H9 (cell line): ENCODE results near the gene ZFP28. TPM values are rescaled to one million over a fixed set of nuclear protein-coding genes. Genes with fewer than 3 reads are reported as not detected.

Experiments
- DNase-seq: peaks from one replicate; pipeline ENCODE4 v3.0.0-alpha.2; 2017
- H2AFZ ChIP-seq: one replicate; pipeline ENCODE4 v1.6.1; 2013; ENCODE audit warnings: mild to moderate bottlenecking, low read length, control low read depth, moderate library complexity
- H2AK5ac ChIP-seq: 2 replicates; pipeline ENCODE4 v1.6.1; 2013; ENCODE audit warnings: low read length, control low read depth, mixed read lengths; ENCODE audit not compliant: insufficient read length
- H2BK120ac ChIP-seq: one replicate; pipeline ENCODE4 v1.6.1; 2013; ENCODE audit warnings: low read depth, mild to moderate bottlenecking, low read length, control low read depth, inconsistent platforms; ENCODE audit not compliant: poor library complexity, severe bottlenecking
- H2BK12ac ChIP-seq: 2 replicates; pipeline ENCODE4 v1.6.1; 2013; ENCODE audit warnings: low read length, control low read depth, mixed read lengths, low read depth; ENCODE audit not compliant: insufficient read length
- H2BK15ac ChIP-seq: 2 replicates; pipeline ENCODE4 v1.6.1; 2013; ENCODE audit warnings: low read depth, low read length, control low read depth
- H2BK20ac ChIP-seq: one replicate; pipeline ENCODE4 v1.6.1; 2013; ENCODE audit warnings: low read depth, mild to moderate bottlenecking, low read length, control low read depth, inconsistent platforms; ENCODE audit not compliant: poor library complexity, severe bottlenecking
- H2BK5ac ChIP-seq: 2 replicates; pipeline ENCODE4 v1.6.1; 2013; ENCODE audit warnings: low read length, control low read depth, mixed read lengths; ENCODE audit not compliant: insufficient read length
- H3K14ac ChIP-seq: 2 replicates; pipeline ENCODE4 v1.6.1; 2013; ENCODE audit warnings: low read length, control low read depth; ENCODE audit not compliant: insufficient read depth
- H3K18ac ChIP-seq: 2 replicates; pipeline ENCODE4 v1.6.1; 2013; ENCODE audit warnings: low read depth, mild to moderate bottlenecking, mixed read lengths, low read length, control low read depth; ENCODE audit not compliant: insufficient read length
- H3K23ac ChIP-seq: 2 replicates; pipeline ENCODE4 v1.6.1; 2013; ENCODE audit warnings: low read length, control low read depth, mixed read lengths, low read depth; ENCODE audit not compliant: insufficient read length
- H3K23me2 ChIP-seq: 2 replicates; pipeline ENCODE4 v1.6.1; 2013; ENCODE audit warnings: low read depth, mild to moderate bottlenecking, mixed read lengths, low read length, control low read depth; ENCODE audit not compliant: insufficient read length, poor library complexity, severe bottlenecking
- H3K27ac ChIP-seq: 2 replicates; pipeline ENCODE4 v1.5.1; 2013; ENCODE audit warnings: low read length, control low read depth, mixed read lengths, low read depth; ENCODE audit not compliant: insufficient read length
- H3K27me3 ChIP-seq: 2 replicates; pipeline ENCODE4 v1.6.1; 2013; ENCODE audit warnings: low read length, control low read depth, inconsistent platforms; ENCODE audit not compliant: insufficient read depth
- H3K4ac ChIP-seq: 2 replicates; pipeline ENCODE4 v1.6.1; 2013; ENCODE audit warnings: low read depth, mild to moderate bottlenecking, control low read depth, inconsistent platforms, low read length, moderate library complexity
- H3K4me1 ChIP-seq: 2 replicates; pipeline ENCODE4 v1.6.1; 2013; ENCODE audit warnings: low read length, control low read depth, inconsistent platforms; ENCODE audit not compliant: insufficient read depth
- H3K4me2 ChIP-seq: 2 replicates; pipeline ENCODE4 v1.6.1; 2013; ENCODE audit warnings: low read length, control low read depth, mixed read lengths; ENCODE audit not compliant: insufficient read length, insufficient read depth
- H3K56ac ChIP-seq: 2 replicates; pipeline ENCODE4 v1.6.1; 2013; ENCODE audit warnings: low read depth, mild to moderate bottlenecking, mixed read lengths, low read length, control low read depth; ENCODE audit not compliant: insufficient read length
- H3K79me1 ChIP-seq: 2 replicates; pipeline ENCODE4 v1.6.1; 2013; ENCODE audit warnings: low read depth, mild to moderate bottlenecking, moderate library complexity, low read length, control low read depth, inconsistent platforms; ENCODE audit not compliant: insufficient read depth, poor library complexity, severe bottlenecking
- H3K79me2 ChIP-seq: 2 replicates; pipeline ENCODE4 v1.6.1; 2013; ENCODE audit warnings: low read length, control low read depth, inconsistent platforms; ENCODE audit not compliant: insufficient read depth
- H3K9ac ChIP-seq: 2 replicates; pipeline ENCODE4 v1.6.1; 2013; ENCODE audit warnings: low read length, control low read depth, mixed read lengths; ENCODE audit not compliant: insufficient read length; ENCODE audit errors: extremely low read depth
- H3K9me3 ChIP-seq: one replicate; pipeline ENCODE4 v1.6.1; 2013; ENCODE audit warnings: low read depth, low read length, inconsistent platforms; ENCODE audit not compliant: control insufficient read depth
- H3T11ph ChIP-seq: one replicate; pipeline ENCODE4 v1.6.1; 2013; ENCODE audit warnings: mild to moderate bottlenecking, low read length, control low read depth, inconsistent platforms
- H4K20me1 ChIP-seq: one replicate; pipeline ENCODE4 v1.6.1; 2013; ENCODE audit not compliant: control insufficient read depth, insufficient read length, insufficient read depth
- H4K5ac ChIP-seq: 2 replicates; pipeline ENCODE4 v1.6.1; 2013; ENCODE audit warnings: low read depth, mild to moderate bottlenecking, mixed read lengths, low read length, control low read depth; ENCODE audit not compliant: insufficient read length
- H4K8ac ChIP-seq: replicated peaks from 2 replicates; pipeline ENCODE4 v1.6.1; 2013; ENCODE audit warnings: low read length, control low read depth, mixed read lengths, low read depth; ENCODE audit not compliant: insufficient read length
- H4K91ac ChIP-seq: 2 replicates; pipeline ENCODE4 v1.6.1; 2013; ENCODE audit warnings: low read depth, mild to moderate bottlenecking, moderate library complexity, mixed read lengths, low read length, control low read depth; ENCODE audit not compliant: insufficient read length
- H3K27ac Mint-ChIP-seq, 3 experiments: 2 replicates in 2 of 3; 3 replicates in 1 of 3; pipeline ENCODE4 v1.8.0; 2020 to 2021; ENCODE audit warnings: mixed read lengths in 3 of 3, mild to moderate bottlenecking in 1 of 3, moderate library complexity in 1 of 3
- H3K27me3 Mint-ChIP-seq: 2 replicates; pipeline ENCODE4 v1.8.0; 2021; ENCODE audit warnings: low read depth, mild to moderate bottlenecking, moderate library complexity, mixed read lengths
- H3K36me3 Mint-ChIP-seq, 3 experiments: 2 replicates in 2 of 3; 3 replicates in 1 of 3; pipeline ENCODE4 v1.8.0; 2020 to 2021; ENCODE audit warnings: low read depth in 3 of 3, mixed read lengths in 3 of 3; ENCODE audit not compliant: insufficient read depth in 1 of 3
- H3K4me1 Mint-ChIP-seq, 2 experiments: 2 replicates each; pipeline ENCODE4 v1.8.0; 2020; ENCODE audit warnings: mixed read lengths in 2 of 2
- H3K4me3 Mint-ChIP-seq, 2 experiments: 2 replicates in 1 of 2; 3 replicates in 1 of 2; pipeline ENCODE4 v1.8.0; 2020 to 2021; ENCODE audit warnings: mild to moderate bottlenecking in 2 of 2, mixed read lengths in 2 of 2, moderate library complexity in 1 of 2
- H3K9me3 Mint-ChIP-seq, 2 experiments: 2 replicates in 1 of 2; 3 replicates in 1 of 2; pipeline ENCODE4 v1.8.0; 2020; ENCODE audit warnings: mild to moderate bottlenecking in 2 of 2, mixed read lengths in 2 of 2, moderate library complexity in 1 of 2
- WGBS: extraction: QIAGEN DNeasy Blood & Tissue Kit; methylation state at CpG from one replicate; pipeline ENCODE4 v1.1.7; 2013; ENCODE audit warnings: missing lambda C conversion rate, low lambda C conversion rate, mixed read lengths; ENCODE audit not compliant: insufficient read length; ENCODE audit errors: extremely low coverage; 5-methylcytosine and 5-hydroxymethylcytosine counted together
- total RNA-seq: library from RNA; stranded (reverse); gene quantifications from 2 replicates; pipeline ENCODE4 v1.2.1, GENCODE V29; 2021
- TF ChIP-seq, protein P1 (sequence below): fragments of 200-600 bp; sonication (generic); conservative IDR thresholded peaks from 3 replicates; pipeline ENCODE4 v1.8.0; 2021; ENCODE audit warnings: antibody characterized with exemption, mild to moderate bottlenecking

ZFP28 gene
- total RNA-seq, 1 experiment from 2014 or later, result 3.8 TPM

DNA sequence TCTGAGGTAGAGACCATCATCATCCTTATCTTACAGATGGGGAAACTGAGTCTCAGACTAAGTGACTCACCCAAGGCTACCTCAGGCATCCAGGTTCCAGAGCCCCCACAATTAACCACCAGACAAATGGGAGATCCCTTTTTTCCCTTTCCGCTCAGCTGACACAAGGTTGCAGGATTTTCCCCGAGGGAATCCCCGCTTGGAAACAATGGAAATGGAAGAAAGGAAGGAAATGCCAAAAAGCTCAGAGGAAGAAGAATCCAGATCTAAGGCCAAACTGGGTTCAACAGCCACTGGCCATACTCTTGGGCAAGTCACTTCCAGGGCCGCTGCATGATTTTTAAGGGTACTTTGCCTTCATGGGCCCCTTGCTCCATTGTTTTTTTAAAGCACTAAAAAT, 57.9 kb downstream of the ZFP28 start:
- Histone ChIP-seq H2BK20ac (no peak overlapping the region), H4K8ac (no peak overlapping the region), H2BK5ac (no peak overlapping the region), H3K9ac (no peak overlapping the region), H4K20me1 (no peaks in the 10 kb centered on the region), H2BK120ac (no peak overlapping the region), H3K14ac (no peak overlapping the region), H3K79me1 (peaks cover 3% of the 10 kb centered on the region), H2AK5ac (no peak overlapping the region), H3K4me1 (no peaks in the 10 kb centered on the region; the same call in 1 of the 2 replicates), H3K23ac (no peak overlapping the region), H3K56ac (no peak overlapping the region), H3K27ac (no peak overlapping the region), H3K4ac (no peak overlapping the region), H2AFZ (no peak overlapping the region), H3T11ph (no peak overlapping the region), H2BK15ac (no peak overlapping the region), H3K79me2 (peaks cover 2% of the 10 kb centered on the region; the same call in 1 of the 2 replicates), H2BK12ac (no peak overlapping the region), H3K27me3 (no peaks in the 10 kb centered on the region), H3K18ac (no peak overlapping the region), H3K23me2 (peaks cover 5% of the 10 kb centered on the region), H3K4me2 (no peak overlapping the region), H3K9me3 (no peaks in the 10 kb centered on the region), H4K5ac (no peak overlapping the region), H4K91ac (no peak overlapping the region)
- peaks cover 8% of the 10 kb centered on the region in 2 experiments for H3K4me1 Mint-ChIP-seq
- no peaks in the 10 kb centered on the region for H3K27me3 Mint-ChIP-seq
- WGBS, result no CpG with 5 or more reads among the region's 4 CpGs
- H3K9me3 Mint-ChIP-seq, result peaks cover 48 to 73% of the 10 kb centered on the region in 2 experiments
- peak overlapping the region; percentile 10 to 98; a peak in 3 of 5 replicates for H3K4me3 Mint-ChIP-seq
- no peak for DNase-seq
- peaks cover 26 to 46% (median 43%) of the 10 kb centered on the region in 3 experiments for H3K36me3 Mint-ChIP-seq
- TF ChIP-seq, protein P1, sequence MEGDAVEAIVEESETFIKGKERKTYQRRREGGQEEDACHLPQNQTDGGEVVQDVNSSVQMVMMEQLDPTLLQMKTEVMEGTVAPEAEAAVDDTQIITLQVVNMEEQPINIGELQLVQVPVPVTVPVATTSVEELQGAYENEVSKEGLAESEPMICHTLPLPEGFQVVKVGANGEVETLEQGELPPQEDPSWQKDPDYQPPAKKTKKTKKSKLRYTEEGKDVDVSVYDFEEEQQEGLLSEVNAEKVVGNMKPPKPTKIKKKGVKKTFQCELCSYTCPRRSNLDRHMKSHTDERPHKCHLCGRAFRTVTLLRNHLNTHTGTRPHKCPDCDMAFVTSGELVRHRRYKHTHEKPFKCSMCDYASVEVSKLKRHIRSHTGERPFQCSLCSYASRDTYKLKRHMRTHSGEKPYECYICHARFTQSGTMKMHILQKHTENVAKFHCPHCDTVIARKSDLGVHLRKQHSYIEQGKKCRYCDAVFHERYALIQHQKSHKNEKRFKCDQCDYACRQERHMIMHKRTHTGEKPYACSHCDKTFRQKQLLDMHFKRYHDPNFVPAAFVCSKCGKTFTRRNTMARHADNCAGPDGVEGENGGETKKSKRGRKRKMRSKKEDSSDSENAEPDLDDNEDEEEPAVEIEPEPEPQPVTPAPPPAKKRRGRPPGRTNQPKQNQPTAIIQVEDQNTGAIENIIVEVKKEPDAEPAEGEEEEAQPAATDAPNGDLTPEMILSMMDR, result no peak
- H3K27ac Mint-ChIP-seq, result no peak overlapping the region
